ENCODE results near the gene SMARCAD1. TPM values are rescaled to one million over a fixed set of nuclear protein-coding genes. Genes with fewer than 3 reads are reported as not detected.

The SMARCAD1 gene
- total and polyA plus RNA-seq, 4 donors = 7.5 to 58.3 (median 14.4) TPM

GRCh38 chr4:94274912-94275311 is 67.2 kb downstream of the SMARCAD1 start:
- 94% methylated on average over 3 of the region's 3 CpGs for WGBS, 2 donors
- TF ChIP-seq, protein P1, sequence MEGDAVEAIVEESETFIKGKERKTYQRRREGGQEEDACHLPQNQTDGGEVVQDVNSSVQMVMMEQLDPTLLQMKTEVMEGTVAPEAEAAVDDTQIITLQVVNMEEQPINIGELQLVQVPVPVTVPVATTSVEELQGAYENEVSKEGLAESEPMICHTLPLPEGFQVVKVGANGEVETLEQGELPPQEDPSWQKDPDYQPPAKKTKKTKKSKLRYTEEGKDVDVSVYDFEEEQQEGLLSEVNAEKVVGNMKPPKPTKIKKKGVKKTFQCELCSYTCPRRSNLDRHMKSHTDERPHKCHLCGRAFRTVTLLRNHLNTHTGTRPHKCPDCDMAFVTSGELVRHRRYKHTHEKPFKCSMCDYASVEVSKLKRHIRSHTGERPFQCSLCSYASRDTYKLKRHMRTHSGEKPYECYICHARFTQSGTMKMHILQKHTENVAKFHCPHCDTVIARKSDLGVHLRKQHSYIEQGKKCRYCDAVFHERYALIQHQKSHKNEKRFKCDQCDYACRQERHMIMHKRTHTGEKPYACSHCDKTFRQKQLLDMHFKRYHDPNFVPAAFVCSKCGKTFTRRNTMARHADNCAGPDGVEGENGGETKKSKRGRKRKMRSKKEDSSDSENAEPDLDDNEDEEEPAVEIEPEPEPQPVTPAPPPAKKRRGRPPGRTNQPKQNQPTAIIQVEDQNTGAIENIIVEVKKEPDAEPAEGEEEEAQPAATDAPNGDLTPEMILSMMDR (IDR thresholded peaks at IDR 0.05; ENCODE audit: control extremely low read depth, extremely low read depth) = no peak
- DNase-seq (no peak), ATAC-seq (ENCODE audit: insufficient read depth, low FRiP score) (no peak)
- H3K9me3 ChIP-seq (ENCODE audit: control insufficient read depth in 4 of 4, insufficient read depth in 3 of 4, low read length in 3 of 4) = no peaks in the 10 kb centered on the region
- no peaks in the 10 kb centered on the region for H3K27me3 ChIP-seq (ENCODE audit: control insufficient read depth in 3 of 3, insufficient read depth in 3 of 3, low read length in 2 of 3)
- H3K4me3 ChIP-seq = no peak overlapping the region
- no peak overlapping the region for H3K9ac ChIP-seq (ENCODE audit: insufficient read depth in 1 of 2, low read length in 2 of 2)
- H3K4me1 ChIP-seq (ENCODE audit: control insufficient read depth in 5 of 5, insufficient read depth in 5 of 5, low read length in 5 of 5) = peaks cover 0 to 17% (median 0%) of the 10 kb centered on the region in 5 donors
- peaks cover 6 to 44% (median 25%) of the 10 kb centered on the region in 4 donors for H3K36me3 ChIP-seq (ENCODE audit: control insufficient read depth in 4 of 4, insufficient read depth in 4 of 4, low read length in 4 of 4)
- no peak overlapping the region for H3K27ac ChIP-seq (ENCODE audit: low read depth in 1 of 2, low read length in 1 of 2)

GRCh38 chr4:94276204-94276603 is 68.5 kb downstream of the SMARCAD1 start:
- no peak overlapping the region for H3K27ac ChIP-seq (ENCODE audit: low read depth in 1 of 2, low read length in 1 of 2)
- peak in 2 of 3 donors; percentile 16 to 29 for DNase-seq
- 94 to 95% methylated on average over 7 of the region's 7 CpGs for WGBS, 2 donors
- peaks cover 6 to 48% (median 28%) of the 10 kb centered on the region in 4 donors for H3K36me3 ChIP-seq (ENCODE audit: control insufficient read depth in 4 of 4, insufficient read depth in 4 of 4, low read length in 4 of 4)
- H3K27me3 ChIP-seq (ENCODE audit: control insufficient read depth in 3 of 3, insufficient read depth in 3 of 3, low read length in 2 of 3) = no peaks in the 10 kb centered on the region
- H3K9me3 ChIP-seq (ENCODE audit: control insufficient read depth in 4 of 4, insufficient read depth in 3 of 4, low read length in 3 of 4) = no peaks in the 10 kb centered on the region
- no peak for ATAC-seq (ENCODE audit: insufficient read depth, low FRiP score)
- H3K4me1 ChIP-seq (ENCODE audit: control insufficient read depth in 5 of 5, insufficient read depth in 5 of 5, low read length in 5 of 5) = peaks cover 0 to 17% (median 0%) of the 10 kb centered on the region in 5 donors
- no peak overlapping the region for H3K9ac ChIP-seq (ENCODE audit: insufficient read depth in 1 of 2, low read length in 2 of 2)
- TF ChIP-seq, protein P1 (IDR thresholded peaks at IDR 0.05; ENCODE audit: control extremely low read depth, extremely low read depth) = no peak
- H3K4me3 ChIP-seq = no peak overlapping the region

GRCh38 chr4:94277534-94277933 is 69.9 kb downstream of the SMARCAD1 start:
- Histone ChIP-seq H3K4me3 (no peak overlapping the region), H3K9ac (ENCODE audit: insufficient read depth in 1 of 2, low read length in 2 of 2) (no peak overlapping the region), H3K27me3 (ENCODE audit: control insufficient read depth in 3 of 3, insufficient read depth in 3 of 3, low read length in 2 of 3) (no peaks in the 10 kb centered on the region), H3K36me3 (ENCODE audit: control insufficient read depth in 4 of 4, insufficient read depth in 4 of 4, low read length in 4 of 4) (peaks cover 8 to 46% (median 31%) of the 10 kb centered on the region in 4 donors), H3K27ac (ENCODE audit: low read depth in 1 of 2, low read length in 1 of 2) (no peak overlapping the region), H3K4me1 (ENCODE audit: control insufficient read depth in 5 of 5, insufficient read depth in 5 of 5, low read length in 5 of 5) (peaks cover 0 to 17% (median 0%) of the 10 kb centered on the region in 5 donors), H3K9me3 (ENCODE audit: control insufficient read depth in 4 of 4, insufficient read depth in 3 of 4, low read length in 3 of 4) (no peaks in the 10 kb centered on the region)
- ATAC-seq (ENCODE audit: insufficient read depth, low FRiP score) = no peak
- TF ChIP-seq, protein P1 (IDR thresholded peaks at IDR 0.05; ENCODE audit: control extremely low read depth, extremely low read depth) = no peak
- peak in 2 of 3 donors; percentile 84 to 86 for DNase-seq
- 70 to 81% methylated on average over 3 of the region's 3 CpGs for WGBS, 2 donors

- ATAC-seq (ENCODE audit: insufficient read depth, low FRiP score) (no peak), DNase-seq (no peak)
- TF ChIP-seq, protein P1 (IDR thresholded peaks at IDR 0.05; ENCODE audit: control extremely low read depth, extremely low read depth) = no peak
- Histone ChIP-seq H3K9me3 (ENCODE audit: control insufficient read depth in 4 of 4, insufficient read depth in 3 of 4, low read length in 3 of 4) (no peaks in the 10 kb centered on the region), H3K9ac (ENCODE audit: insufficient read depth in 1 of 2, low read length in 2 of 2) (no peak overlapping the region), H3K4me3 (no peak overlapping the region), H3K27me3 (ENCODE audit: control insufficient read depth in 3 of 3, insufficient read depth in 3 of 3, low read length in 2 of 3) (no peaks in the 10 kb centered on the region), H3K27ac (ENCODE audit: low read depth in 1 of 2, low read length in 1 of 2) (no peak overlapping the region), H3K4me1 (ENCODE audit: control insufficient read depth in 5 of 5, insufficient read depth in 5 of 5, low read length in 5 of 5) (peaks cover 0 to 17% (median 0%) of the 10 kb centered on the region in 5 donors), H3K36me3 (ENCODE audit: control insufficient read depth in 4 of 4, insufficient read depth in 4 of 4, low read length in 4 of 4) (peaks cover 6 to 50% (median 32%) of the 10 kb centered on the region in 4 donors)
- 86 to 96% methylated on average over 2 of the region's 2 CpGs for WGBS, 2 donors
These were observed 71.1 kb downstream of the SMARCAD1 start for GRCh38 chr4:94278781-94279180.

Measured in lung (tissue), 12 donors.